DND-41 (cell line): ENCODE data around the gene TFCP2.

Experiments
- CTCF ChIP-seq: IDR thresholded peaks from 2 replicates; pipeline ENCODE4 v1.5.1; 2012; ENCODE audit warnings: borderline replicate concordance, low read length, moderate library complexity, mild to moderate bottlenecking; ENCODE audit not compliant: poor library complexity, severe bottlenecking; ENCODE audit errors: extremely low read depth
- EZH2 ChIP-seq: IDR thresholded peaks from 3 replicates; pipeline ENCODE4 v1.6.1; 2012; ENCODE audit warnings: borderline replicate concordance, low read depth, mild to moderate bottlenecking, moderate library complexity, low read length, inconsistent platforms; ENCODE audit not compliant: severe bottlenecking

- TF ChIP-seq CTCF (no peak), EZH2 (no peak)
These were observed 107.4 kb downstream of the TFCP2 start for GRCh38 chr12:51065530-51065929.
